H1 (cell line): ENCODE measurements around the gene EPG5. TPM values are rescaled to one million over a fixed set of nuclear protein-coding genes. Genes with fewer than 3 reads are reported as not detected.

ENCODE experiments used
- CTCF ChIA-PET: fragments of 300-600 bp; sonication (Branson Sonifier 250); formaldehyde crosslinking; loops from one replicate; lab custom pipeline; 2021; ENCODE audit not compliant: partially characterized antibody; lab: Charles Lee
- POLR2A ChIA-PET: fragments of 300-600 bp; sonication (Branson Sonifier 250); formaldehyde crosslinking; loops from one replicate; lab custom pipeline; 2021; ENCODE audit warnings: inconsistent platforms; ENCODE audit not compliant: partially characterized antibody; lab: Charles Lee
- DNase-seq, 2 experiments: peaks; one replicate each; pipeline versions ENCODE4 v3.0.0 to v3.0.0-alpha.2; 2010 to 2022; ENCODE audit warnings: low spot score in 2 of 2, low read depth in 1 of 2, mixed read lengths in 1 of 2
- FAIRE-seq: peaks from 2 replicates; lab custom pipeline; 2011; peaks lifted over from hg19 to GRCh38; lab: Jason Lieb, UNC
- H2AFZ ChIP-seq: 2 replicates; pipeline ENCODE4 v1.8.1; 2012; ENCODE audit warnings: low read length, inconsistent platforms
- H2AK5ac ChIP-seq: 2 replicates; pipeline ENCODE4 v1.6.1; 2013; ENCODE audit warnings: low read depth, low read length
- H2BK120ac ChIP-seq: replicated peaks from 2 replicates; pipeline ENCODE3; 2013; ENCODE audit warnings: low read depth, low read length, inconsistent platforms
- H2BK12ac ChIP-seq: 2 replicates; pipeline ENCODE4 v1.6.1; 2013; ENCODE audit warnings: low read depth, low read length
- H2BK15ac ChIP-seq: 2 replicates; pipeline ENCODE4 v1.6.1; 2013; ENCODE audit warnings: low read length
- H2BK20ac ChIP-seq: 2 replicates; pipeline ENCODE4 v1.6.1; 2013; ENCODE audit warnings: low read length
- H2BK5ac ChIP-seq: 2 replicates; pipeline ENCODE4 v1.6.1; 2013; ENCODE audit warnings: low read depth, low read length
- H3K14ac ChIP-seq: 2 replicates; pipeline ENCODE4 v1.6.1; 2013; ENCODE audit warnings: inconsistent platforms; ENCODE audit not compliant: insufficient read length
- H3K18ac ChIP-seq: 2 replicates; pipeline ENCODE4 v1.6.1; 2013; ENCODE audit warnings: low read length; ENCODE audit errors: extremely low read depth
- H3K23ac ChIP-seq: 2 replicates; pipeline ENCODE4 v1.6.1; 2013; ENCODE audit warnings: inconsistent platforms; ENCODE audit not compliant: insufficient read length
- H3K23me2 ChIP-seq: 2 replicates; pipeline ENCODE4 v1.6.1; 2013; ENCODE audit warnings: low read depth, low read length
- H3K27ac ChIP-seq: 2 replicates; pipeline ENCODE4 v1.6.1; 2011; ENCODE audit warnings: low read depth, low read length, inconsistent platforms
- H3K27me3 ChIP-seq, 4 experiments: replicated peaks in 1 of 4; 1 replicate in 1 of 4; 2 replicates in 3 of 4; pipeline versions ENCODE4 v1.6.1 to v1.8.1; 2011 to 2013; ENCODE audit warnings: low read length in 3 of 4, mild to moderate bottlenecking in 3 of 4, inconsistent platforms in 2 of 4, mixed read lengths in 2 of 4, moderate library complexity in 1 of 4; ENCODE audit not compliant: control insufficient read depth in 3 of 4, insufficient read depth in 3 of 4; ENCODE audit errors: extremely low read depth in 1 of 4
- H3K36me3 ChIP-seq, 4 experiments: 2 replicates each; pipeline versions ENCODE4 v1.6.1 to v1.8.1; 2011 to 2013; ENCODE audit warnings: mild to moderate bottlenecking in 4 of 4, low read length in 3 of 4, moderate library complexity in 2 of 4, control low read depth in 1 of 4, inconsistent platforms in 1 of 4; ENCODE audit not compliant: insufficient read depth in 4 of 4, control insufficient read depth in 2 of 4
- H3K4ac ChIP-seq: replicated peaks from 2 replicates; pipeline ENCODE3; 2013; ENCODE audit warnings: low read length, low read depth, mixed read lengths, inconsistent platforms; ENCODE audit not compliant: insufficient read length
- H3K4me1 ChIP-seq, 4 experiments: replicated peaks in 1 of 4; 1 replicate in 1 of 4; 2 replicates in 3 of 4; pipeline versions ENCODE4 v1.6.1 to v1.8.1; 2011 to 2013; ENCODE audit warnings: low read length in 3 of 4, inconsistent platforms in 2 of 4, mixed read lengths in 1 of 4; ENCODE audit not compliant: insufficient read depth in 4 of 4, control insufficient read depth in 3 of 4
- H3K4me2 ChIP-seq, 2 experiments: 2 replicates each; pipeline versions ENCODE4 v1.6.1 to v1.8.1; 2011 to 2013; ENCODE audit warnings: low read depth in 2 of 2, low read length in 2 of 2, control low read depth in 1 of 2, inconsistent platforms in 1 of 2, mild to moderate bottlenecking in 1 of 2; ENCODE audit not compliant: insufficient read depth in 1 of 2
- H3K4me3 ChIP-seq, 4 experiments: fragments of 200-600, 300-600 bp in 1 of 4; sonication (generic), shearing (Covaris generic), sonication (Bioruptor Twin) in 1 of 4; 2 replicates each; pipeline versions ENCODE4 v1.5.1 to v1.8.1; 2011 to 2016; ENCODE audit warnings: low read length in 4 of 4, low read depth in 3 of 4, control low read depth in 2 of 4, inconsistent platforms in 2 of 4, mild to moderate bottlenecking in 2 of 4, mixed read lengths in 1 of 4, moderate library complexity in 1 of 4; ENCODE audit not compliant: insufficient read depth in 2 of 4; ENCODE audit errors: extremely low read depth in 1 of 4
- H3K56ac ChIP-seq: replicated peaks from 2 replicates; pipeline ENCODE3; 2013; ENCODE audit warnings: low read depth, mild to moderate bottlenecking, mixed read lengths, low read length, inconsistent platforms; ENCODE audit not compliant: insufficient read length
- H3K79me1 ChIP-seq: 2 replicates; pipeline ENCODE4 v1.6.1; 2013; ENCODE audit warnings: low read depth, low read length, control low read depth
- H3K79me2 ChIP-seq, 2 experiments: 2 replicates each; pipeline versions ENCODE4 v1.6.1 to v1.8.1; 2012 to 2013; ENCODE audit warnings: low read length in 2 of 2, mild to moderate bottlenecking in 2 of 2, inconsistent platforms in 1 of 2; ENCODE audit not compliant: insufficient read depth in 2 of 2, control insufficient read depth in 1 of 2
- H3K9ac ChIP-seq, 4 experiments: replicated peaks in 1 of 4; 1 replicate in 1 of 4; 2 replicates in 3 of 4; pipeline versions ENCODE4 v1.6.1 to v1.8.1; 2011 to 2013; ENCODE audit warnings: low read depth in 3 of 4, low read length in 3 of 4, control low read depth in 2 of 4, mild to moderate bottlenecking in 2 of 4, moderate library complexity in 2 of 4, inconsistent platforms in 1 of 4; ENCODE audit errors: extremely low read depth in 1 of 4
- H3K9me3 ChIP-seq, 2 experiments: 2 replicates each; pipeline versions ENCODE4 v1.6.1 to v1.8.1; 2012 to 2013; ENCODE audit warnings: mild to moderate bottlenecking in 2 of 2, moderate library complexity in 2 of 2, control low read depth in 1 of 2, inconsistent platforms in 1 of 2, low read depth in 1 of 2, low read length in 1 of 2, mixed read lengths in 1 of 2; ENCODE audit not compliant: insufficient read depth in 2 of 2
- H4K20me1 ChIP-seq, 2 experiments: replicated peaks in 1 of 2; 2 replicates each; pipeline versions ENCODE3 to v1.8.1; 2011 to 2013; ENCODE audit warnings: inconsistent platforms in 2 of 2, low read length in 2 of 2, mild to moderate bottlenecking in 1 of 2; ENCODE audit not compliant: insufficient read depth in 2 of 2, control insufficient read depth in 1 of 2
- H4K5ac ChIP-seq: 2 replicates; pipeline ENCODE4 v1.6.1; 2013; ENCODE audit warnings: low read length, low read depth, mixed read lengths, inconsistent platforms; ENCODE audit not compliant: insufficient read length
- H4K8ac ChIP-seq: 2 replicates; pipeline ENCODE4 v1.8.0; 2013; ENCODE audit warnings: mild to moderate bottlenecking, moderate library complexity, low read length, inconsistent platforms; ENCODE audit not compliant: insufficient read depth; ENCODE audit errors: extremely low read depth
- H4K91ac ChIP-seq: replicated peaks from 2 replicates; pipeline ENCODE3; 2013; ENCODE audit warnings: low read length, mixed read lengths, inconsistent platforms; ENCODE audit not compliant: insufficient read length
- CHD1 ChIP-seq: IDR thresholded peaks from 2 replicates; pipeline ENCODE4 v1.6.1; 2012; ENCODE audit warnings: low read depth, low read length, improper control_type of control experiment
- CTCF ChIP-seq, 3 experiments: IDR thresholded peaks; 1 replicate in 2 of 3; 2 replicates in 1 of 3; pipeline versions ENCODE4 v1.5.1 to v1.6.1; 2011; ENCODE audit warnings: low read length in 3 of 3, mild to moderate bottlenecking in 3 of 3, inconsistent platforms in 2 of 3, low read depth in 1 of 3, moderate library complexity in 1 of 3; ENCODE audit not compliant: insufficient read depth in 1 of 3; ENCODE audit errors: control extremely low read depth in 1 of 3
- EP300 ChIP-seq, 2 experiments: IDR thresholded peaks; 1 replicate in 1 of 2; 2 replicates in 1 of 2; pipeline ENCODE4 v1.6.1; 2011 to 2012; ENCODE audit warnings: low read depth in 2 of 2, low read length in 2 of 2, mild to moderate bottlenecking in 2 of 2, borderline replicate concordance in 1 of 2, inconsistent platforms in 1 of 2, moderate library complexity in 1 of 2
- RAD21 ChIP-seq, 2 experiments: IDR thresholded peaks in 1 of 2; conservative IDR thresholded peaks in 1 of 2; 2 replicates each; pipeline ENCODE4 v1.6.1; 2011; ENCODE audit warnings: low read depth in 2 of 2, low read length in 2 of 2, improper control_type of control experiment in 1 of 2, inconsistent platforms in 1 of 2, mild to moderate bottlenecking in 1 of 2, moderate library complexity in 1 of 2
- SIN3A ChIP-seq, 2 experiments: IDR thresholded peaks in 1 of 2; conservative IDR thresholded peaks in 1 of 2; 2 replicates each; pipeline ENCODE4 v1.6.1; 2011 to 2012; ENCODE audit warnings: low read length in 2 of 2, improper control_type of control experiment in 1 of 2, low read depth in 1 of 2, mild to moderate bottlenecking in 1 of 2
- SIRT6 ChIP-seq: IDR thresholded peaks from one replicate; pipeline ENCODE4 v1.7.1; 2012; ENCODE audit warnings: low read length, inconsistent platforms
- SP1 ChIP-seq: IDR thresholded peaks from 2 replicates; pipeline ENCODE4 v1.6.1; 2011; ENCODE audit warnings: low read depth, low read length
- SP2 ChIP-seq: IDR thresholded peaks from 2 replicates; pipeline ENCODE4 v1.6.1; 2012; ENCODE audit warnings: mild to moderate bottlenecking, low read length, inconsistent platforms
- YY1 ChIP-seq: IDR thresholded peaks from 2 replicates; pipeline ENCODE4 v1.6.1; 2011; ENCODE audit warnings: low read depth, mild to moderate bottlenecking, low read length
- WGBS, 2 experiments: shearing (Covaris generic) in 1 of 2; methylation state at CpG; one replicate each; pipeline versions ENCODE4 v1.1.6 to v1.1.7; 2013 to 2015; ENCODE audit warnings: low lambda C conversion rate in 2 of 2, mixed read lengths in 2 of 2, inconsistent platforms in 1 of 2, low coverage in 1 of 2, missing lambda C conversion rate in 1 of 2; ENCODE audit not compliant: insufficient replicate concordance in 2 of 2, insufficient coverage in 1 of 2, insufficient read length in 1 of 2; ENCODE audit errors: extremely low coverage in 1 of 2, missing lambda C conversion rate in 1 of 2; 5-methylcytosine and 5-hydroxymethylcytosine counted together
- polyA plus RNA-seq, 7 experiments: library from polyadenylated mRNA; depleted of rRNA in 3 of 7; stranded (reverse) in 5 of 7; unstranded in 2 of 7; fragments of >200 nt in 5 of 7; fragments of 200-250 nt in 2 of 7; gene quantifications; 1 replicate in 5 of 7; 2 replicates in 1 of 7; 4 replicates in 1 of 7; pipeline versions ENCODE4 v1.2.1 to v1.2.3, GENCODE V29; 2011 to 2013; ENCODE audit warnings: missing spikeins in 2 of 7, mixed read lengths in 2 of 7
- total RNA-seq: library from RNA; stranded (reverse); fragmentation: NEBNext Ultra II Directional; extraction: Animal tissue kit (Norgen Biotek cat#: 25700); gene quantifications from 2 replicates; pipeline ENCODE4 v1.2.1, GENCODE V29; 2021

EPG5 gene
- total and polyA plus RNA-seq, 2 of the 8 experiments (the other 6 are each of a cell fraction or from before 2014, with no cell fraction given) = 14.1 to 18.3 TPM

GRCh38 chr18:45850021-45850420 lies 117.1 kb downstream of the EPG5 start:
- DNase-seq = peak in 1 of 2 experiments; percentile 56
- H4K8ac ChIP-seq = no peak overlapping the region
- no peak overlapping the region for H3K4me3 ChIP-seq
- H4K91ac ChIP-seq = no peak overlapping the region
- no peaks in the 10 kb centered on the region for H3K79me1 ChIP-seq
- FAIRE-seq = no peak
- CTCF ChIA-PET = interaction anchor here (0.6 to 5.2 kb wide), 31 partner anchors 9 to 234 kb away, joined by 3 to 41 read pairs (median 4); partner anchors contain the start of gene SLC14A1
- no peak overlapping the region for H2AFZ ChIP-seq
- no peak overlapping the region for H3K23ac ChIP-seq
- H4K5ac ChIP-seq = no peak overlapping the region
- H2BK20ac ChIP-seq = no peak overlapping the region
- H3K4ac ChIP-seq = no peak overlapping the region
- H2BK5ac ChIP-seq = no peak overlapping the region
- no peak overlapping the region for H3K14ac ChIP-seq
- no peaks in the 10 kb centered on the region for H3K27me3 ChIP-seq
- H3K23me2 ChIP-seq = no peaks in the 10 kb centered on the region
- no peaks in the 10 kb centered on the region for H4K20me1 ChIP-seq
- 85% methylated on average over 10 of the region's 10 CpGs; no CpG with 5 or more reads in 1 of the 2 experiments for WGBS, 2 experiments
- H2BK15ac ChIP-seq = no peak overlapping the region
- H2BK12ac ChIP-seq = no peak overlapping the region
- POLR2A ChIA-PET = no interaction called here
- peaks cover 0 to 3% (median 2%) of the 10 kb centered on the region in 4 experiments; a peak in 3 of 8 replicates for H3K36me3 ChIP-seq
- H3K9me3 ChIP-seq = no peaks in the 10 kb centered on the region
- no peaks in the 10 kb centered on the region for H3K4me1 ChIP-seq
- no peak overlapping the region for H3K4me2 ChIP-seq
- H2AK5ac ChIP-seq = no peak overlapping the region
- H3K27ac ChIP-seq = no peak overlapping the region
- H3K18ac ChIP-seq = no peak overlapping the region
- no peak overlapping the region for H2BK120ac ChIP-seq
- no peak overlapping the region for H3K9ac ChIP-seq
- H3K56ac ChIP-seq = no peak overlapping the region
- no peaks in the 10 kb centered on the region for H3K79me2 ChIP-seq
- no peak for TF ChIP-seq SIRT6
- no peak for TF ChIP-seq CHD1
- TF ChIP-seq EP300 (IDR thresholded peaks at IDR 0.05; ENCODE audit: borderline replicate concordance in 1 of 2, low read depth in 2 of 2, low read length in 2 of 2) = no peak
- no peak for TF ChIP-seq SIN3A (conservative IDR thresholded peaks at IDR 0.05 in 1 of 2, IDR thresholded peaks at IDR 0.05 in 1 of 2; ENCODE audit: low read depth in 1 of 2, low read length in 2 of 2)
- no peak for TF ChIP-seq SP1
- no peak for TF ChIP-seq SP2
- peak; percentile 63 to 67 for TF ChIP-seq RAD21 (IDR thresholded peaks at IDR 0.05 in 1 of 2, conservative IDR thresholded peaks at IDR 0.05 in 1 of 2; ENCODE audit: low read depth in 2 of 2, low read length in 2 of 2)
- TF ChIP-seq YY1 = 0 out of 2 replicates have a peak, but pooled peaks have one; percentile 12
- TF ChIP-seq CTCF (IDR thresholded peaks at IDR 0.05; ENCODE audit: control extremely low read depth in 1 of 3, insufficient read depth in 1 of 3, low read depth in 1 of 3, low read length in 3 of 3) = peak; percentile 61 to 76 (median 75)
